ENCODE data around the gene C3orf52.
A peak's percentile ranks its signal among the peaks of the same experiment; 100 is the strongest.

Gene C3orf52

DNA sequence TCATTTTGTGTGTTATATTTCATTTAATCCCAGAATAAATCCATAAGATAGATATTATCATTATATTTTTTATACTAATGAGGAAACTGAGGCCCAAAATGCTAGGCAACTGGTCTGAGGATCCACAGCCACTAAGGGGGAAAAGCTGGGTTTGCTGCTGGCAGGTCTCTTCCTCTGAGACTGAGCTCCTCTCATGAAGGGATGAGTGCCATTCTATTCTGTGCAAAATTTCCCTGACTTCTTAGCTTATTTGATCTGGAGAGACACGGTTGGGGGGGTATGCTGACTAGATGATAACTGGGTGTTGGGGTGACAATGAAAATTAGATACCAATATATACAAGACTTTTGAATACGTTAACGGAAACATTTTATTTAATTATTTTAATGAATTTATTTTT is 44.9 kb downstream of the C3orf52 start:
- Histone ChIP-seq H3K4me2 (ENCODE audit: low read depth, low read length) (peak overlapping the region; percentile 88; the same call in 1 of the 2 replicates), H3K9ac (ENCODE audit: low read length) (no peak overlapping the region), H3K27me3 (replicated peaks; ENCODE audit: insufficient read depth, low read length) (no peaks in the 10 kb centered on the region), H3K36me3 (replicated peaks; ENCODE audit: insufficient read depth, low read length) (no peaks in the 10 kb centered on the region), H3K9me3 (replicated peaks; ENCODE audit: insufficient read depth, low read length) (no peaks in the 10 kb centered on the region), H3F3A (ENCODE audit: insufficient read depth, low read length) (peaks cover 74% of the 10 kb centered on the region), H4K20me1 (ENCODE audit: insufficient read depth, low read length) (no peaks in the 10 kb centered on the region), H3K79me2 (ENCODE audit: low read length) (peaks cover 45% of the 10 kb centered on the region), H3K9me2 (replicated peaks; ENCODE audit: insufficient read depth, low read length) (no peaks in the 10 kb centered on the region), H2AFZ (ENCODE audit: low read length) (no peak overlapping the region), H3K27ac (ENCODE audit: low read length) (no peak overlapping the region), H3K4me3 (ENCODE audit: low read length) (0 out of 2 replicates have a peak overlapping the region, but pooled peaks have one; percentile 14), H3K4me1 (ENCODE audit: low read length) (peaks cover 78% of the 10 kb centered on the region)
- no peak for DNase-seq
- TF ChIP-seq, protein P1, sequence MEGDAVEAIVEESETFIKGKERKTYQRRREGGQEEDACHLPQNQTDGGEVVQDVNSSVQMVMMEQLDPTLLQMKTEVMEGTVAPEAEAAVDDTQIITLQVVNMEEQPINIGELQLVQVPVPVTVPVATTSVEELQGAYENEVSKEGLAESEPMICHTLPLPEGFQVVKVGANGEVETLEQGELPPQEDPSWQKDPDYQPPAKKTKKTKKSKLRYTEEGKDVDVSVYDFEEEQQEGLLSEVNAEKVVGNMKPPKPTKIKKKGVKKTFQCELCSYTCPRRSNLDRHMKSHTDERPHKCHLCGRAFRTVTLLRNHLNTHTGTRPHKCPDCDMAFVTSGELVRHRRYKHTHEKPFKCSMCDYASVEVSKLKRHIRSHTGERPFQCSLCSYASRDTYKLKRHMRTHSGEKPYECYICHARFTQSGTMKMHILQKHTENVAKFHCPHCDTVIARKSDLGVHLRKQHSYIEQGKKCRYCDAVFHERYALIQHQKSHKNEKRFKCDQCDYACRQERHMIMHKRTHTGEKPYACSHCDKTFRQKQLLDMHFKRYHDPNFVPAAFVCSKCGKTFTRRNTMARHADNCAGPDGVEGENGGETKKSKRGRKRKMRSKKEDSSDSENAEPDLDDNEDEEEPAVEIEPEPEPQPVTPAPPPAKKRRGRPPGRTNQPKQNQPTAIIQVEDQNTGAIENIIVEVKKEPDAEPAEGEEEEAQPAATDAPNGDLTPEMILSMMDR (IDR thresholded peaks at IDR 0.05; ENCODE audit: low read length), result no peak
- TF ChIP-seq EZH2phosphoT487 (IDR thresholded peaks at IDR 0.05; ENCODE audit: low read length) (no peak), EZH2 (optimal IDR thresholded peaks at IDR 0.05; ENCODE audit: low read depth, low read length) (no peak)

- peak overlapping the region; percentile 68 for H3K4me3 ChIP-seq (ENCODE audit: low read length)
- peaks cover 37% of the 10 kb centered on the region for H3K79me2 ChIP-seq (ENCODE audit: low read length)
- H2AFZ ChIP-seq (ENCODE audit: low read length), result no peak overlapping the region
- no peaks in the 10 kb centered on the region for H3K9me2 ChIP-seq (replicated peaks; ENCODE audit: insufficient read depth, low read length)
- peaks cover 78% of the 10 kb centered on the region for H3K4me1 ChIP-seq (ENCODE audit: low read length)
- TF ChIP-seq EZH2phosphoT487 (IDR thresholded peaks at IDR 0.05; ENCODE audit: low read length), result no peak
- TF ChIP-seq EZH2 (optimal IDR thresholded peaks at IDR 0.05; ENCODE audit: low read depth, low read length), result no peak
- TF ChIP-seq, protein P1 (IDR thresholded peaks at IDR 0.05; ENCODE audit: low read length), result no peak
- H3F3A ChIP-seq (ENCODE audit: insufficient read depth, low read length), result peaks cover 67% of the 10 kb centered on the region
- no peak for DNase-seq
- H3K27ac ChIP-seq (ENCODE audit: low read length), result peak overlapping the region; percentile 94
- peak overlapping the region; percentile 80 for H3K9ac ChIP-seq (ENCODE audit: low read length)
- peak overlapping the region; percentile 88 for H3K4me2 ChIP-seq (ENCODE audit: low read depth, low read length)
- no peaks in the 10 kb centered on the region for H3K27me3 ChIP-seq (replicated peaks; ENCODE audit: insufficient read depth, low read length)
- H4K20me1 ChIP-seq (ENCODE audit: insufficient read depth, low read length), result no peaks in the 10 kb centered on the region
- H3K36me3 ChIP-seq (replicated peaks; ENCODE audit: insufficient read depth, low read length), result no peaks in the 10 kb centered on the region
- no peaks in the 10 kb centered on the region for H3K9me3 ChIP-seq (replicated peaks; ENCODE audit: insufficient read depth, low read length)
These were observed 45.9 kb downstream of the C3orf52 start for GRCh38 chr3:112132088-112132487.

- Histone ChIP-seq H3K36me3 (replicated peaks; ENCODE audit: insufficient read depth, low read length) (no peaks in the 10 kb centered on the region), H3F3A (ENCODE audit: insufficient read depth, low read length) (peaks cover 64% of the 10 kb centered on the region), H3K27ac (ENCODE audit: low read length) (peak overlapping the region; percentile 94), H3K9me2 (replicated peaks; ENCODE audit: insufficient read depth, low read length) (no peaks in the 10 kb centered on the region), H3K4me3 (ENCODE audit: low read length) (peak overlapping the region; percentile 68), H4K20me1 (ENCODE audit: insufficient read depth, low read length) (no peaks in the 10 kb centered on the region), H3K9me3 (replicated peaks; ENCODE audit: insufficient read depth, low read length) (no peaks in the 10 kb centered on the region), H2AFZ (ENCODE audit: low read length) (peak overlapping the region; percentile 2), H3K27me3 (replicated peaks; ENCODE audit: insufficient read depth, low read length) (no peaks in the 10 kb centered on the region), H3K79me2 (ENCODE audit: low read length) (peaks cover 34% of the 10 kb centered on the region), H3K4me2 (ENCODE audit: low read depth, low read length) (peak overlapping the region; percentile 88), H3K9ac (ENCODE audit: low read length) (peak overlapping the region; percentile 80), H3K4me1 (ENCODE audit: low read length) (peaks cover 78% of the 10 kb centered on the region)
- peak; percentile 54 for DNase-seq
- TF ChIP-seq, protein P1 (IDR thresholded peaks at IDR 0.05; ENCODE audit: low read length), result no peak
- no peak for TF ChIP-seq EZH2phosphoT487 (IDR thresholded peaks at IDR 0.05; ENCODE audit: low read length)
- no peak for TF ChIP-seq EZH2 (optimal IDR thresholded peaks at IDR 0.05; ENCODE audit: low read depth, low read length)
These were observed 46.4 kb downstream of the C3orf52 start for GRCh38 chr3:112132554-112132953.

Data from MM.1S (cell line).